HepG2 (cell line): ENCODE results near the gene TRIO. TPM values are rescaled to one million over a fixed set of nuclear protein-coding genes. Genes with fewer than 3 reads are reported as not detected.

Source experiments
- ATAC-seq: fragments of 200-7000 bp; cut with Tn5 transposase; 3 replicates; pipeline ENCODE4 v1.9.1; 2020; ENCODE audit warnings: mild to moderate bottlenecking, moderate library complexity
- BruUV-seq: library from RNA; stranded (reverse); fragments of 400-500 nt; replicated peaks from 2 replicates; lab custom pipeline; 2021; lab: Mats Ljungman, UMichigan
- CTCF ChIA-PET: fragments of 300-600 bp; formaldehyde crosslinking; extraction: SDS; loops from one replicate; lab custom pipeline; 2021; ENCODE audit warnings: low total read pairs, inconsistent platforms, low intra/inter-chr PET ratio; lab: Yijun Ruan, JAX
- POLR2A ChIA-PET: fragments of 350-600 bp; sonication (Branson Sonifier 250); formaldehyde crosslinking; loops from one replicate; lab custom pipeline; 2020; ENCODE audit warnings: antibody characterized with exemption, inconsistent platforms; lab: Yijun Ruan, JAX
- DNase-seq: peaks from one replicate; pipeline ENCODE4 v3.0.0-alpha.2; 2015; ENCODE audit warnings: low spot score
- FAIRE-seq: peaks from 3 replicates; lab custom pipeline; 2011; peaks lifted over from hg19 to GRCh38; lab: Jason Lieb, UNC
- H2AFZ ChIP-seq: one replicate; pipeline ENCODE4 v1.6.1; 2011; ENCODE audit warnings: low read length, inconsistent platforms
- H3K27ac ChIP-seq: fragments of 300-600 bp; 3 replicates; pipeline ENCODE4 v1.8.0; 2011; ENCODE audit warnings: mixed run types, mild to moderate bottlenecking, mixed read lengths, low read length, inconsistent platforms; ENCODE audit not compliant: insufficient read depth; ENCODE audit errors: extremely low read length
- H3K27me3 ChIP-seq, 2 experiments: fragments of 200-600 bp in 1 of 2; 2 replicates in 1 of 2; 3 replicates in 1 of 2; pipeline versions ENCODE4 v1.6.0 to v1.8.0; 2011; ENCODE audit warnings: low read length in 2 of 2, mild to moderate bottlenecking in 2 of 2, moderate library complexity in 2 of 2, inconsistent platforms in 1 of 2; ENCODE audit not compliant: insufficient read depth in 2 of 2, control insufficient read depth in 1 of 2
- H3K36me3 ChIP-seq, 2 experiments: fragments of 200-600 bp in 1 of 2; replicated peaks in 1 of 2; 2 replicates in 1 of 2; 3 replicates in 1 of 2; pipeline versions ENCODE4 v1.5.1 to v1.8.0; 2011; ENCODE audit warnings: low read length in 2 of 2, inconsistent platforms in 1 of 2; ENCODE audit not compliant: insufficient read depth in 2 of 2, control insufficient read depth in 1 of 2
- H3K4me1 ChIP-seq: 2 replicates; pipeline ENCODE4 v1.5.1; 2012; ENCODE audit warnings: low read length, inconsistent platforms; ENCODE audit not compliant: insufficient read depth
- H3K4me2 ChIP-seq: 2 replicates; pipeline ENCODE4 v1.6.0; 2011; ENCODE audit warnings: low read depth, low read length, inconsistent platforms
- H3K4me3 ChIP-seq, 3 experiments: fragments of 200-600 bp in 1 of 3; sonication (generic), shearing (Covaris generic) in 1 of 3; replicated peaks in 1 of 3; 2 replicates each; pipeline ENCODE4 v1.5.1; 2011 to 2016; ENCODE audit warnings: low read length in 3 of 3, inconsistent platforms in 2 of 3, low read depth in 2 of 3, mild to moderate bottlenecking in 2 of 3, control low read depth in 1 of 3, mixed read lengths in 1 of 3; ENCODE audit not compliant: insufficient read depth in 1 of 3
- H3K79me2 ChIP-seq: one replicate; pipeline ENCODE4 v1.6.1; 2011; ENCODE audit warnings: low read length, inconsistent platforms; ENCODE audit not compliant: insufficient read depth
- H3K9ac ChIP-seq: 2 replicates; pipeline ENCODE4 v1.6.0; 2011; ENCODE audit warnings: mild to moderate bottlenecking, low read depth, low read length, inconsistent platforms; ENCODE audit not compliant: insufficient read depth
- H3K9me3 ChIP-seq: 2 replicates; pipeline ENCODE4 v1.5.1; 2012; ENCODE audit warnings: mild to moderate bottlenecking, low read length
- H4K20me1 ChIP-seq: 2 replicates; pipeline ENCODE4 v1.6.0; 2011; ENCODE audit warnings: inconsistent platforms, mild to moderate bottlenecking, low read length, moderate library complexity; ENCODE audit not compliant: insufficient read depth
- FOXJ3 ChIP-seq: sonication (generic); formaldehyde crosslinking; IDR thresholded peaks from 2 replicates; pipeline ENCODE4 v1.4.0; 2020; ENCODE audit warnings: missing genetic modification reagents, mild to moderate bottlenecking, borderline replicate concordance
- FOXK2 ChIP-seq: fragments of 450-650 bp; IDR thresholded peaks from 2 replicates; pipeline ENCODE4 v1.6.1; 2016
- GATAD2A ChIP-seq: IDR thresholded peaks from 2 replicates; pipeline ENCODE4 v1.6.1; 2016
- PHF20 ChIP-seq: sonication (generic); formaldehyde crosslinking; IDR thresholded peaks from 2 replicates; pipeline ENCODE4 v1.5.0; 2020; ENCODE audit warnings: mild to moderate bottlenecking, missing genetic modification reagents
- RBFOX2 ChIP-seq: fragments of 200-400 bp; formaldehyde crosslinking; IDR thresholded peaks from 2 replicates; pipeline ENCODE4 v1.6.1; 2017; ENCODE audit warnings: low read depth, mild to moderate bottlenecking, low read length
- TP53 ChIP-seq: sonication (generic); formaldehyde crosslinking; conservative IDR thresholded peaks from 2 replicates; pipeline ENCODE4 v1.4.0; 2020; ENCODE audit warnings: missing genetic modification reagents
- ZNF12 ChIP-seq: sonication (generic); formaldehyde crosslinking; IDR thresholded peaks from 2 replicates; pipeline ENCODE4 v1.5.0; 2020; ENCODE audit warnings: missing genetic modification reagents
- ZNF17 ChIP-seq: sonication (generic); formaldehyde crosslinking; IDR thresholded peaks from 2 replicates; pipeline ENCODE4 v1.5.0; 2020; ENCODE audit warnings: mild to moderate bottlenecking, missing genetic modification reagents
- ZNF225 ChIP-seq: sonication (generic); formaldehyde crosslinking; IDR thresholded peaks from 2 replicates; pipeline ENCODE4 v1.4.0; 2020; ENCODE audit warnings: mild to moderate bottlenecking, missing genetic modification reagents
- ZNF256 ChIP-seq: sonication (generic); formaldehyde crosslinking; conservative IDR thresholded peaks from 2 replicates; pipeline ENCODE4 v1.4.0; 2020; ENCODE audit warnings: missing genetic modification reagents
- ZNF329 ChIP-seq: sonication (generic); formaldehyde crosslinking; IDR thresholded peaks from 2 replicates; pipeline ENCODE4 v1.9.0; 2021; ENCODE audit warnings: low read depth, mild to moderate bottlenecking, missing genetic modification reagents
- ZNF496 ChIP-seq: sonication (generic); formaldehyde crosslinking; IDR thresholded peaks from 2 replicates; pipeline ENCODE4 v1.8.1; 2023; ENCODE audit warnings: mild to moderate bottlenecking, moderate library complexity, missing genetic modification reagents; ENCODE audit not compliant: insufficient replicate concordance
- ZNF589 ChIP-seq: sonication (generic); formaldehyde crosslinking; conservative IDR thresholded peaks from 2 replicates; pipeline ENCODE4 v1.8.0; 2022; ENCODE audit warnings: mild to moderate bottlenecking, moderate library complexity, missing genetic modification reagents
- ZSCAN20 ChIP-seq: sonication (generic); formaldehyde crosslinking; IDR thresholded peaks from 2 replicates; pipeline ENCODE4 v1.4.0; 2020; ENCODE audit warnings: missing genetic modification reagents, mild to moderate bottlenecking, borderline replicate concordance
- WGBS: methylation state at CpG from one replicate; pipeline ENCODE4 v1.1.6; 2017; ENCODE audit warnings: low lambda C conversion rate; 5-methylcytosine and 5-hydroxymethylcytosine counted together
- in situ Hi-C: cut with HindIII; loops from 2 replicates; pipeline ENCODE4 v1.10.0; 2017; ENCODE audit warnings: low pct_unique_long_range_greater_than_20kb; ENCODE audit not compliant: extremely low pct_ligation_motif_present
- intact Hi-C: fragments of 100-400 bp; cut with micrococcal nuclease; formaldehyde crosslinking; loops from one replicate; pipeline ENCODE4 v1.10.0; 2022; ENCODE audit not compliant: unreplicated experiment
- polyA plus RNA-seq, 8 experiments: library from polyadenylated mRNA; depleted of rRNA in 3 of 8; stranded (reverse) in 7 of 8; unstranded in 1 of 8; fragments of >200 nt; fragmentation: Illumina TruSeq in 4 of 8; extraction: Trizol in 4 of 8; gene quantifications; 2 replicates each; pipeline versions ENCODE4 v1.2.1 to v1.2.3, GENCODE V29; 2011 to 2016; ENCODE audit warnings: low read depth in 4 of 8, missing spikeins in 1 of 8, mixed read lengths in 1 of 8; ENCODE audit not compliant: insufficient read depth in 1 of 8
- total RNA-seq, 5 experiments: library from RNA; depleted of rRNA; stranded (reverse); fragments of >200 nt; fragmentation: Illumina TruSeq; extraction: Trizol; gene quantifications; 2 replicates each; pipeline ENCODE4 v1.2.3, GENCODE V29; 2016; ENCODE audit warnings: low read depth in 1 of 5
- TF ChIP-seq, protein P1 (sequence below): sonication (generic); formaldehyde crosslinking; IDR thresholded peaks from 2 replicates; pipeline ENCODE4 v1.5.1; 2020; ENCODE audit warnings: missing genetic modification reagents, mild to moderate bottlenecking, borderline replicate concordance
- TF ChIP-seq, protein P2 (sequence below): IDR thresholded peaks from 2 replicates; pipeline ENCODE4 v1.6.1; 2012; ENCODE audit warnings: low read length, improper control_type of control experiment
- TF ChIP-seq, protein P3 (sequence below): sonication (generic); formaldehyde crosslinking; IDR thresholded peaks from 2 replicates; pipeline ENCODE4 v1.8.0; 2022; ENCODE audit warnings: mild to moderate bottlenecking, missing genetic modification reagents, moderate library complexity

Gene TRIO
- total and polyA plus RNA-seq, 2 of the 13 experiments (the other 11 are each of a cell fraction or from before 2014, with no cell fraction given), result 45.2 to 45.9 TPM

DNA sequence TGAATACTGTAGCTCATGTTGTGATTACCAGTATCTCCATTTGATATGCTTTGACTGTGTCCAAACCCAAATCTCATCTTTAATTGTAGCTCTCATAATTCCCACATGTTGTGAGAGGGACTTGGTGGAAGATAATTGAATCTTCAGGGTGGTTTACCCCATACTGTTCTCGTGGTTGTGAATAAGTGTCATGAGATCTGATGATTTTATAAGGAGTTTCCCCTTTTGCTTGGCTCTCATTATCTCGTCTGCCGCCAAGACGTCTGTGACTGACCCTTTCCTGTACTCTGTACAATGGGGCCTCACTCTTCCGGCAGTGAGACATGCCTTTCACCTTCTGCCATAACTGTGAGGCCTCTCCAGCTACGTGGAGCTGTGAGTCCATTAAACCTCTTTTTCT, 59.3 kb downstream of the TRIO start:
- no peak for ATAC-seq
- H4K20me1 ChIP-seq, result no peaks in the 10 kb centered on the region
- in situ Hi-C loops, result no loop called here
- FAIRE-seq, result no peak
- ChIA-PET POLR2A (no interaction called here), CTCF (no interaction called here)
- peaks cover 90% of the 10 kb centered on the region for H3K79me2 ChIP-seq
- no peaks in the 10 kb centered on the region for H3K9me3 ChIP-seq
- H3K36me3 ChIP-seq, result no peaks in the 10 kb centered on the region
- no peak for DNase-seq
- peaks cover 57% of the 10 kb centered on the region for H3K4me1 ChIP-seq
- intact Hi-C loops, result no loop called here
- TF ChIP-seq RBFOX2 (no peak), ZNF496 (CRISPR knock-in tag) (no peak), ZSCAN20 (CRISPR knock-in tag) (no peak), PHF20 (CRISPR knock-in tag) (no peak), ZNF256 (CRISPR knock-in tag) (no peak), FOXJ3 (no peak), TP53 (CRISPR knock-in tag) (no peak), ZNF17 (no peak), ZNF12 (CRISPR knock-in tag) (no peak), ZNF225 (no peak), ZNF329 (CRISPR knock-in tag) (no peak), GATAD2A (no peak), ZNF589 (CRISPR knock-in tag) (no peak), FOXK2 (no peak)
- TF ChIP-seq, protein P1, sequence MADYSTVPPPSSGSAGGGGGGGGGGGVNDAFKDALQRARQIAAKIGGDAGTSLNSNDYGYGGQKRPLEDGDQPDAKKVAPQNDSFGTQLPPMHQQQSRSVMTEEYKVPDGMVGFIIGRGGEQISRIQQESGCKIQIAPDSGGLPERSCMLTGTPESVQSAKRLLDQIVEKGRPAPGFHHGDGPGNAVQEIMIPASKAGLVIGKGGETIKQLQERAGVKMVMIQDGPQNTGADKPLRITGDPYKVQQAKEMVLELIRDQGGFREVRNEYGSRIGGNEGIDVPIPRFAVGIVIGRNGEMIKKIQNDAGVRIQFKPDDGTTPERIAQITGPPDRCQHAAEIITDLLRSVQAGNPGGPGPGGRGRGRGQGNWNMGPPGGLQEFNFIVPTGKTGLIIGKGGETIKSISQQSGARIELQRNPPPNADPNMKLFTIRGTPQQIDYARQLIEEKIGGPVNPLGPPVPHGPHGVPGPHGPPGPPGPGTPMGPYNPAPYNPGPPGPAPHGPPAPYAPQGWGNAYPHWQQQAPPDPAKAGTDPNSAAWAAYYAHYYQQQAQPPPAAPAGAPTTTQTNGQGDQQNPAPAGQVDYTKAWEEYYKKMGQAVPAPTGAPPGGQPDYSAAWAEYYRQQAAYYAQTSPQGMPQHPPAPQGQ (CRISPR knock-in tag), result no peak
- TF ChIP-seq, protein P2, sequence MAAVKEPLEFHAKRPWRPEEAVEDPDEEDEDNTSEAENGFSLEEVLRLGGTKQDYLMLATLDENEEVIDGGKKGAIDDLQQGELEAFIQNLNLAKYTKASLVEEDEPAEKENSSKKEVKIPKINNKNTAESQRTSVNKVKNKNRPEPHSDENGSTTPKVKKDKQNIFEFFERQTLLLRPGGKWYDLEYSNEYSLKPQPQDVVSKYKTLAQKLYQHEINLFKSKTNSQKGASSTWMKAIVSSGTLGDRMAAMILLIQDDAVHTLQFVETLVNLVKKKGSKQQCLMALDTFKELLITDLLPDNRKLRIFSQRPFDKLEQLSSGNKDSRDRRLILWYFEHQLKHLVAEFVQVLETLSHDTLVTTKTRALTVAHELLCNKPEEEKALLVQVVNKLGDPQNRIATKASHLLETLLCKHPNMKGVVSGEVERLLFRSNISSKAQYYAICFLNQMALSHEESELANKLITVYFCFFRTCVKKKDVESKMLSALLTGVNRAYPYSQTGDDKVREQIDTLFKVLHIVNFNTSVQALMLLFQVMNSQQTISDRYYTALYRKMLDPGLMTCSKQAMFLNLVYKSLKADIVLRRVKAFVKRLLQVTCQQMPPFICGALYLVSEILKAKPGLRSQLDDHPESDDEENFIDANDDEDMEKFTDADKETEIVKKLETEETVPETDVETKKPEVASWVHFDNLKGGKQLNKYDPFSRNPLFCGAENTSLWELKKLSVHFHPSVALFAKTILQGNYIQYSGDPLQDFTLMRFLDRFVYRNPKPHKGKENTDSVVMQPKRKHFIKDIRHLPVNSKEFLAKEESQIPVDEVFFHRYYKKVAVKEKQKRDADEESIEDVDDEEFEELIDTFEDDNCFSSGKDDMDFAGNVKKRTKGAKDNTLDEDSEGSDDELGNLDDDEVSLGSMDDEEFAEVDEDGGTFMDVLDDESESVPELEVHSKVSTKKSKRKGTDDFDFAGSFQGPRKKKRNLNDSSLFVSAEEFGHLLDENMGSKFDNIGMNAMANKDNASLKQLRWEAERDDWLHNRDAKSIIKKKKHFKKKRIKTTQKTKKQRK, result no peak
- TF ChIP-seq, protein P3, sequence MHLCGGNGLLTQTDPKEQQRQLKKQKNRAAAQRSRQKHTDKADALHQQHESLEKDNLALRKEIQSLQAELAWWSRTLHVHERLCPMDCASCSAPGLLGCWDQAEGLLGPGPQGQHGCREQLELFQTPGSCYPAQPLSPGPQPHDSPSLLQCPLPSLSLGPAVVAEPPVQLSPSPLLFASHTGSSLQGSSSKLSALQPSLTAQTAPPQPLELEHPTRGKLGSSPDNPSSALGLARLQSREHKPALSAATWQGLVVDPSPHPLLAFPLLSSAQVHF (CRISPR knock-in tag), result no peak
- no TSS peak for BruUV-seq
- H3K4me2 ChIP-seq, result no peak overlapping the region
- H3K4me3 ChIP-seq, result no peak overlapping the region
- H3K9ac ChIP-seq, result no peak overlapping the region
- no peaks in the 10 kb centered on the region for H3K27me3 ChIP-seq
- H2AFZ ChIP-seq, result no peak overlapping the region
- 97% methylated on average over 6 of the region's 6 CpGs for WGBS
- H3K27ac ChIP-seq, result no peak overlapping the region
